Spleen (tissue), 11 donors: ENCODE measurements around the gene PLXNA3. TPM values are rescaled to one million over a fixed set of nuclear protein-coding genes. Genes with fewer than 3 reads are reported as not detected.

Experiments used
- DNase-seq: peaks from one replicate; pipeline ENCODE4 v3.0.0-alpha.2; 2020
- H3K27ac ChIP-seq, 8 donors: fragments of 200-600 bp; sonication (generic) in 7 of 8; 1 replicate in 4 of 8; 2 replicates in 4 of 8; pipeline versions ENCODE4 v1.5.0 to v1.8.0; 2016 to 2021; ENCODE audit warnings: inconsistent platforms in 4 of 8, mild to moderate bottlenecking in 4 of 8, moderate library complexity in 1 of 8
- H3K27me3 ChIP-seq, 7 donors: fragments of 200-600 bp; sonication (generic) in 6 of 7; replicated peaks in 1 of 7; 1 replicate in 4 of 7; 2 replicates in 3 of 7; pipeline versions ENCODE4 v1.5.0 to v1.8.0; 2016 to 2021; ENCODE audit warnings: inconsistent platforms in 3 of 7, mild to moderate bottlenecking in 1 of 7
- H3K36me3 ChIP-seq, 6 donors: fragments of 200-600 bp; sonication (generic) in 5 of 6; 1 replicate in 4 of 6; 2 replicates in 2 of 6; pipeline versions ENCODE4 v1.5.0 to v1.8.0; 2016 to 2021; ENCODE audit warnings: inconsistent platforms in 2 of 6
- H3K4me1 ChIP-seq, 6 donors: fragments of 200-600 bp; sonication (generic) in 5 of 6; 1 replicate in 3 of 6; 2 replicates in 3 of 6; pipeline versions ENCODE4 v1.5.0 to v1.8.0; 2016 to 2021; ENCODE audit warnings: inconsistent platforms in 3 of 6
- H3K4me3 ChIP-seq, 8 donors: fragments of 200-600 bp; sonication (generic) in 7 of 8; 1 replicate in 4 of 8; 2 replicates in 4 of 8; pipeline versions ENCODE4 v1.5.0 to v1.8.0; 2016 to 2021; ENCODE audit warnings: inconsistent platforms in 4 of 8, mild to moderate bottlenecking in 4 of 8, moderate library complexity in 2 of 8
- H3K9me3 ChIP-seq, 8 donors: fragments of 200-600 bp; sonication (generic) in 7 of 8; 1 replicate in 4 of 8; 2 replicates in 4 of 8; pipeline versions ENCODE4 v1.5.0 to v1.8.0; 2016 to 2021; ENCODE audit warnings: inconsistent platforms in 4 of 8
- POLR2A ChIP-seq, 3 donors: fragments of 450-650 bp; IDR thresholded peaks; one replicate each; pipeline ENCODE4 v1.5.1; 2017; ENCODE audit warnings: antibody characterized with exemption in 3 of 3, mild to moderate bottlenecking in 1 of 3
- POLR2AphosphoS5 ChIP-seq, 3 donors: sonication (generic); formaldehyde crosslinking; IDR thresholded peaks; one replicate each; pipeline ENCODE4 v1.5.1; 2017; ENCODE audit warnings: antibody characterized with exemption in 3 of 3
- WGBS, 5 donors: extraction: QIAGEN DNeasy Blood & Tissue Kit in 3 of 5; methylation state at CpG; one replicate each; pipeline versions ENCODE4 v1.1.5 to v1.1.7; 2013 to 2018; 5-methylcytosine and 5-hydroxymethylcytosine counted together
- intact Hi-C: fragments of 100-400 bp; cut with DNase I; formaldehyde crosslinking; loops from one replicate; pipeline ENCODE4 v1.15.0; 2023; ENCODE audit warnings: low total_unique reads
- polyA plus RNA-seq, 3 donors: library from polyadenylated mRNA; stranded (reverse); fragments of 200-250 nt; gene quantifications; one replicate each; pipeline ENCODE4 v1.2.1, GENCODE V29; 2013
- total RNA-seq, 7 donors: library from RNA; depleted of rRNA in 3 of 7; stranded (reverse); fragments of >200 nt in 3 of 7; fragmentation: NEBNext Ultra II Directional in 4 of 7; extraction: Animal tissue kit (Norgen Biotek cat#: 25700) in 4 of 7; gene quantifications; one replicate each; pipeline versions ENCODE4 v1.1.0 to v1.2.1, GENCODE V29; 2016 to 2021
- TF ChIP-seq, protein P1 (sequence below), 11 experiments: fragments of 200-600 bp in 7 of 11; fragments of 450-650 bp in 4 of 11; sonication (generic) in 4 of 11; IDR thresholded peaks in 8 of 11; conservative IDR thresholded peaks in 3 of 11; 1 replicate in 7 of 11; 2 replicates in 4 of 11; pipeline versions ENCODE4 v1.4.0 to v1.8.0; 2016 to 2021; ENCODE audit warnings: antibody characterized with exemption in 11 of 11, inconsistent platforms in 4 of 11, mild to moderate bottlenecking in 1 of 11
- donor health status: healthy with polysubstance abuse.
- donor health status: DM: no; HTN: no; CAD: no; lungs with moderate emphysema.
- donor health status: DM: no; HTN: no; CAD: no.
- donor health status: Bipolar disorder and iron deficiency.
- donor health status: healthy.
- donor health status: DM: no; HTN: no; CAD: no.
- donor health status: DM: yes; HTN: yes; CAD: no.

PLXNA3 gene
- total and polyA plus RNA-seq, 10 donors, result 2.5 to 46.8 (median 14.7) TPM

DNA sequence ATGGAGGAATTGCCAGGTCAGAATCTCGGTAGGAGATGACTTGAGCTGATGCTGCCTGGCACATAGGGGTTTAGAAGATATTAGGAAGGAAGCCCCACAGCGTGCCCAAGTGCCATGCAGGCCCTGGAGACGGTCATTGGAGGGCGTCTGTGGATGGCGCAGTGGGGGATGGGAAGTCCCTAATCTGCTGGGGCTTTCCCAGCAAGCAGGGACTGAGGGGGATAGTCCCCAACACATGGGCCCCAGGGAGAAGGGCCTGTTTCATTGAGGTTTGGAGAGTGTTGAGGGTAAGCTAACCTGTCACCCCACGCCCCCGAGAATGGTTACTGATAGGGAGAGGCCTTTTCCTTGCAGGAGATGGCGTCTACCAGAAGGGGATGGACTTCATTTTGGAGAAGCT lies 38.9 kb upstream of the PLXNA3 start:
- Histone ChIP-seq H3K9me3 (no peaks in the 10 kb centered on the region), H3K27me3 (no peaks in the 10 kb centered on the region), H3K4me1 (peaks cover 0 to 18% (median 0%) of the 10 kb centered on the region in 6 donors), H3K36me3 (peaks cover 0 to 33% (median 0%) of the 10 kb centered on the region in 6 donors), H3K4me3 (no peak overlapping the region), H3K27ac (peak overlapping the region in 5 of 8 donors; percentile 33 to 68 (median 65))
- TF ChIP-seq, protein P1, sequence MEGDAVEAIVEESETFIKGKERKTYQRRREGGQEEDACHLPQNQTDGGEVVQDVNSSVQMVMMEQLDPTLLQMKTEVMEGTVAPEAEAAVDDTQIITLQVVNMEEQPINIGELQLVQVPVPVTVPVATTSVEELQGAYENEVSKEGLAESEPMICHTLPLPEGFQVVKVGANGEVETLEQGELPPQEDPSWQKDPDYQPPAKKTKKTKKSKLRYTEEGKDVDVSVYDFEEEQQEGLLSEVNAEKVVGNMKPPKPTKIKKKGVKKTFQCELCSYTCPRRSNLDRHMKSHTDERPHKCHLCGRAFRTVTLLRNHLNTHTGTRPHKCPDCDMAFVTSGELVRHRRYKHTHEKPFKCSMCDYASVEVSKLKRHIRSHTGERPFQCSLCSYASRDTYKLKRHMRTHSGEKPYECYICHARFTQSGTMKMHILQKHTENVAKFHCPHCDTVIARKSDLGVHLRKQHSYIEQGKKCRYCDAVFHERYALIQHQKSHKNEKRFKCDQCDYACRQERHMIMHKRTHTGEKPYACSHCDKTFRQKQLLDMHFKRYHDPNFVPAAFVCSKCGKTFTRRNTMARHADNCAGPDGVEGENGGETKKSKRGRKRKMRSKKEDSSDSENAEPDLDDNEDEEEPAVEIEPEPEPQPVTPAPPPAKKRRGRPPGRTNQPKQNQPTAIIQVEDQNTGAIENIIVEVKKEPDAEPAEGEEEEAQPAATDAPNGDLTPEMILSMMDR (IDR thresholded peaks at IDR 0.05 in 8 of 11, conservative IDR thresholded peaks at IDR 0.05 in 3 of 11), result no peak
- TF ChIP-seq POLR2AphosphoS5 (IDR thresholded peaks at IDR 0.05) (no peak), POLR2A (IDR thresholded peaks at IDR 0.05) (no peak)
- DNase-seq, result no peak
- 75 to 89% (median 75%) methylated on average over 8 of the region's 8 CpGs for WGBS, 5 donors
- intact Hi-C loops, result no loop called here

DNA sequence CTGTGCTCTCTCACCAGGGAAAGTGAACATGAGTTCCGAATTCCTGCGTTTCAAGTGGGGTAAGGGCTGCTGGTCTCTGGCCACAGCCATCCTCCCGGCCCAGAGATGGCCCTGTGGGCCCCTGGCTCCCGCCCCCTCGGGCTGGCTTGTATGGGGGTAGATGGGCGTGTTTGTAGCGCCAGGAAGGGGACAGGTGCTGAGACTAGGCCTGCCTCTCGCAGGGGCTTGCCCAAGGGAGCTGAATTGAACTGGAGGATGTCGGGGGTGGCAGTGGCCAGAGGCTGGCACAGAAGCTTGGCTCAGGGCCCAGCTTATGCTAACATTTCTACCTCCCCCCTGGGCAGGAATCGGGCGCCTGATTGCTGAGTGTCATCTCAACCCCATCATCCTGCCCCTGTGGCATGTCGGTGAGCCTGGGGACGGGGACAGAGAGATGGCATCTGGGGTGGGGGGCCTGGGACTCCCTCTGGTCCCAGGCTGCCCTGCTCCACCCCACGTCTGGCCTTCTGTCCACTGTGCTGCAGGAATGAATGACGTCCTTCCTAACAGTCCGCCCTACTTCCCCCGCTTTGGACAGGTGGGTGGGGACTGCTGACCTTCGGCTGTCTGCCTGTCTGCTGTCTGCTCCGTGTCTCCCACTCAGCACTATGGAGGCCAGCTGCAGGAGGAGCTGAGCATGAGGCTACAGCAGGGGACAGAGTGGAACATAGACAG lies 38.2 kb upstream of the PLXNA3 start:
- Histone ChIP-seq H3K4me3 (no peak overlapping the region), H3K9me3 (no peaks in the 10 kb centered on the region), H3K27me3 (no peaks in the 10 kb centered on the region), H3K27ac (peak overlapping the region in 5 of 8 donors; percentile 33 to 68 (median 65)), H3K36me3 (peaks cover 0 to 32% (median 0%) of the 10 kb centered on the region in 6 donors), H3K4me1 (peaks cover 0 to 24% (median 0%) of the 10 kb centered on the region in 6 donors)
- DNase-seq, result no peak
- TF ChIP-seq POLR2A (IDR thresholded peaks at IDR 0.05) (no peak), POLR2AphosphoS5 (IDR thresholded peaks at IDR 0.05) (peak; percentile 37 to 61 (median 59))
- TF ChIP-seq, protein P1 (IDR thresholded peaks at IDR 0.05 in 8 of 11, conservative IDR thresholded peaks at IDR 0.05 in 3 of 11), result no peak
- intact Hi-C loops, result no loop called here
- WGBS, 5 donors, result 75 to 82% (median 80%) methylated on average over 8 to 19 of the region's 19 CpGs

DNA sequence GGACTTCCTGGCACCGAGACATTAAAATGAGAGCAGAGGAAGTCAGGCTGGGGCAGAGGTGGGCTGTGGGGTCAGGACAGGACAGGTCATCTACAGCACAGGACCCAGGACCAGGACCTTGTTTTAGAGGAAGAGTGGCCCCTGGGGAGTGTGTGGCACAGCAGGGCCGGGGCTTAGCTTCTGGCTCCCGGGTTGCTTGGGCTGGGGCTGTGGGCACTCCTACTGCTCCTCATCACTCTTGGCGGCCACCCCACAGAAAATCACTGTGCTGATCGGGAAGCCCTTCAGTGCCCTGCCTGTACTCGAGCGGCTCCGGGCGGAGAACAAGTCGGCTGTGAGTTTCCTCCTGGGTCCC lies 37.7 kb upstream of the PLXNA3 start:
- DNase-seq, result no peak
- 50 to 83% (median 79%) methylated on average over 1 to 10 of the region's 10 CpGs for WGBS, 5 donors
- TF ChIP-seq, protein P1 (IDR thresholded peaks at IDR 0.05 in 8 of 11, conservative IDR thresholded peaks at IDR 0.05 in 3 of 11), result no peak
- no peak for TF ChIP-seq POLR2A (IDR thresholded peaks at IDR 0.05)
- peak in 1 of 3 donors; percentile 6 for TF ChIP-seq POLR2AphosphoS5 (IDR thresholded peaks at IDR 0.05)
- H3K36me3 ChIP-seq, result peaks cover 0 to 27% (median 0%) of the 10 kb centered on the region in 6 donors
- peak overlapping the region in 4 of 8 donors; percentile 18 to 68 (median 52) for H3K27ac ChIP-seq
- no peak overlapping the region for H3K4me3 ChIP-seq
- H3K9me3 ChIP-seq, result no peaks in the 10 kb centered on the region
- H3K27me3 ChIP-seq, result no peaks in the 10 kb centered on the region
- H3K4me1 ChIP-seq, result peaks cover 0 to 24% (median 0%) of the 10 kb centered on the region in 6 donors
- intact Hi-C loops, result no loop called here
